ENCODE results near the gene SURF2.
A peak's percentile ranks its signal among the peaks of the same experiment; 100 is the strongest.
"Not testable (repeated sequence)": the region's sequence is repeated elsewhere in the genome, so short reads cannot be mapped to it uniquely, and the experiment has no call there.

SURF2 gene

DNA sequence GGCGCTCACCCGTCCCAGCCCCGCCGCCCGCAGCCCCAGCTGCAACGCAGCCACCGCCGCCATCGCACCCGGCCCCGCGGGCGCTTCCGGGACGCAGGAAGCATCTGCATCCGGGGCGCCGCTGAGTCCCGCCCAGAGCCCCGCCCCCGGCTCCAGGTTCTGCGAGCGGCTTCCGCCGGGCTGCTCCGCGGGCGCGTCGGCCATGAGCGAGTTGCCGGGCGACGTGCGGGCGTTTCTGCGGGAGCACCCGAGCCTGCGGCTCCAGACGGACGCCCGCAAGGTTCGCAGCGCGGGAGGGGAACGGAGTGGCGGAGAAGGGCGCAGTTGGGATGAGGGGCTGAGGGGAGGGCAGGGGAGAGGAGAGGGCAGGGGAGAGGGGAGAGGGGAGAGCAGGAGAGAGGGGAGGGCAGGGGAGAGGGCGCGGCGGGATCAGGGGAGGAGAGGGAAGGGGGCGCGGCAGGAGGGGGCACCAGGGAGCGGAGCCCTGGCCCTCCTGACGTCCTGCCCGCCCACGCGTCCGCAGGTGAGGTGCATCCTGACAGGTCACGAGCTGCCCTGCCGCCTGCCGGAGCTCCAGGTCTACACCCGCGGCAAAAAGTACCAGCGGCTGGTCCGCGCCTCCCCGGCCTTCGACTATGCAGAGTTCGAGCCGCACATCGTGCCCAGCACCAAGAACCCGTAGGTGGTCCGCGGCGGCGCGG, at the start of gene SURF2, which contains the start of gene SURF1:
SURF2 (plus strand) TSS at position 160 of the 701 bp plus-strand sequence; CDS start at position 203, 43 bp downstream.
SURF1 (minus strand) TSS at position 97 of the 701 bp plus-strand sequence; CDS start at position 63, 34 bp downstream.
- peak; percentile 80 for DNase-seq

DNA sequence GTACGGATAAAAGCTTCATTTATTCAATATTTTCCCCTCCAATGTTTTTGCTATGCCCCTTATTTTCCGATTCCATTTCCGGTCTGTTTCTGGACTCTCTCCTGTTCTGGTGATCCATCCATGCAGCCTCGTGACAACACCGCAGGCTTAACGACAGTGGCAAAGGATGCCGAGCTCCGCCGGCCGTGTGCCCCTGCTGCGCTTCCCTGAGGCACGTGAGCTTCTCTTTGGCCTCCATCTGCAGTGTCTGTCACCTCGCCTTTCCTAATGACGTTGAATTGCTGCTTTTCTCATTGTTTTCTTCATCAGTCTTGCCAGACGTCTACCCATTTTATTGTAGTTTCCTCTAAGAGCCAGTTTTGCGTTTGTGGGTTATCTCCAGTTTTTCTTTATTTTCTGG, 49.0 kb upstream of the SURF2 start:
- DNase-seq: no peak

DNA sequence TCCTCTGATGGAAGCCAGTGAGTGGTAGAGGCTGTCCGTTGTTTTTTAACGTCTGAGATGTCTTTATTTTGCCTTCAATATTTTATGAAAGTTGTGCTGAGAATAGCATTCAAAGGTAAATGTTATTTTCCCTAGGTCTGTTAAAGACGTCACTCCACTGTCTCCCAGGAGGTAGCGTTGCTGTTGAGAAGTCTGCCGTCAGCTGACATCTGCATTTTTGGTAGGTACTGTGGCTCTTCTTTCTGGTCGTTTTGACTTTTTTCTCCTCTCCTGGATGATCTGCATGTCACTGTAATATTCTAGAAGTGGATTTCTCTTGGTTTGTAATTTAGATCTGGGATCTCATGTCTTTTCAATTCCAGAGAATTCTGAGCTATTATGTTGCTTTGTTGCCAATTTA, 46.7 kb upstream of the SURF2 start:
- DNase-seq: no peak

DNA sequence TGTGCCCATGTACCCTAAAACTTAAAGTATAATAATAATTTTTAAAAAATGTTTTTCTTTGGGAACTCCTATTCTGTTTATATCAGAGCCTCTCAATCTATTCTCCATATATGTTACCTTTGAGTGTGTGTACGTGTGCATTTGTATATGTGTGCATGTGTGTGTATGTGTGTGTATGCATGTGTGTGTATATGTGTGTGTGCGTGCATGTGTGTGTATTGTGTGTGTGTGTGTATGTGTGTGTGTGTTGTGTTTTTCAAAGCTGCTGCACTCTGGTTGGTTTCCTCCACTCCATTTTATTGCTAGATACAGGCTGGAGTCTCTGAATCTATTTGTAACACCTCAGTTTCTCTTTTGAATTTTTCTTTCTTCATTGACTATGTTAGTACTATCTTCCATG, 40.4 kb upstream of the SURF2 start:
- DNase-seq: no peak

DNA sequence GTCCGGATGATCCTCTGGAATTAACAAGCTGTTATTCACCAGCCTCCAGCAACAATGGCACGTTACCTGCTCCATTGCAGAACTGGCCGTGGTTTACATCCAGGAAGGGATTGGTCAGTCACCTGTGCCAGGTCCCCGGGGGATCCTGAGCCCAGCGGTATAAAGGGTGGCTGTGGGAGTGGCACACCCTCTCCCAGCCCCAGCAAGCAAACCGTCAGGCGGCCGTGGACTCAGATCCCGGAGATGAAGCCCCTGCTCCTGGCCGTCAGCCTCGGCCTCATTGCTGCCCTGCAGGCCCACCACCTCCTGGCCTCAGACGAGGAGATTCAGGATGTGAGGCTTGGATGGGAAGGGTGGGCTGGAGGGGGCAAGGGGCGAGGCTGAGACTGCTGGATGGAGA, 38.8 kb upstream of the SURF2 start:
- not testable (repeated sequence) for DNase-seq

DNA sequence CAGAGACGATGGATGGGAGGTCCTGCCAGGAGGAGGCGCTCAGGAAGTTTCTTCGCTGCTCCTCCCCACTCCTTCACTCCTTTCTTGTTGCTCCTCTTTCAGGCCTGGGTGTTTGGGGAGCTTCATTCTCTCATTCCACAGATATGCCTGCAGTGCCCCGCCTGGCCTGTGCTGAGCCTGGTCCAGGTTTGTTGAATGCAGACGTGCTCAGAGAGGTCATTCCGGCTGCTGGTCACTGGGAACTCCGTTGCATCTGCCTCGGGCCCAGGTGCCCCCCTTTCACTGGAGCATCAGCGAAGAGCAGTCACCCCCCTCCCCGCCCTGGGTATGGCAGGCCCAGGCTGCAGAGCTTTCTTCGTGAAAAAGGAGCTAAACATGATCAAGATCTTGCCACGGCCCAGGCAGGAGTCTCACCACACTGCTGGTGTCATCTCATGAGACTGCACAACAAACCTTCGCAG, 35.9 kb upstream of the SURF2 start:
- DNase-seq: no peak

DNA sequence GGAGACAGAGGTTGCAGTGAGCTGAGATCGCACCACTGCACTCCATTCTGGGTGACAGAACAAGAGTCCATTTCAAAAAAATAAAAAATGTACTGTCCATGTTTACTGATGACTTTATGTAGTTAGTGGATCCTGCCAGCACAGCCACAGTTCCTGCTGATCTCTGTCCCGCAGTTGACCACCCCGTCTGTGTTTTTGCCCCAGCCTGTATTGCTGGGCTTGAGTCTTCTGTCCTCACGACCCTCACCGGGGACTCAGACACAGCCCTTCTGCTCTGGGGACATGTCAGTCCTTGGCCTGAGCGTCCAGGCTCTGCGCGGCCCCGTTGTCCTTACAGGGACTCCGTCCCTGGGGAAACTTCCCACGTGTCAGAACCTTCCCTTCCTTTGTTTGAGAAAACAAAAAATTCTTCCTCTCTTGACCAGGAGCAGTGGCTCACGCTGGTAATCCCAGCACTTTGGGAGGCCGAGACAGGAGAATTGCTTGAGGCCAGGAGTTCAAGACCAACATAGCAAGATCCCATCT, 34.9 kb upstream of the SURF2 start:
- DNase-seq: no peak

DNA sequence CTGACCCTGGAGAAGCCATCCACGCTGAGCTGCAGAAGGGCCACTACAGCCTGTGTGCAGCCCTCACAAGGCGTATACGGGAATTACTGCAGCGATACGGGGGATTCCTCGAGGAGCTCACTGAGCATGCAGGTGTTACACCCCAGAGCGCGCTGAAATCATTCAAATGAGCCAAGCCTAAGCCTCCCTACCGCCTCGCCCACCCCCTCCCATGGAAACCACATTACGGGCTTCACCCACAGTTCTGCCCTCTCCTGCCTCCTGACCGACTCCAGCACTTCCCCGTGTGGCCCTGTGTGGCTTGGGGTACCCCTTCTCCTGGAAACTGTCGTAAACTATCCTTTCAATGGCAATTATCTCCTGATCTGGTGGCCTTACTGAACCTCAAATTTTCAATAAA, 33.6 kb upstream of the SURF2 start:
- DNase-seq: no peak

DNA sequence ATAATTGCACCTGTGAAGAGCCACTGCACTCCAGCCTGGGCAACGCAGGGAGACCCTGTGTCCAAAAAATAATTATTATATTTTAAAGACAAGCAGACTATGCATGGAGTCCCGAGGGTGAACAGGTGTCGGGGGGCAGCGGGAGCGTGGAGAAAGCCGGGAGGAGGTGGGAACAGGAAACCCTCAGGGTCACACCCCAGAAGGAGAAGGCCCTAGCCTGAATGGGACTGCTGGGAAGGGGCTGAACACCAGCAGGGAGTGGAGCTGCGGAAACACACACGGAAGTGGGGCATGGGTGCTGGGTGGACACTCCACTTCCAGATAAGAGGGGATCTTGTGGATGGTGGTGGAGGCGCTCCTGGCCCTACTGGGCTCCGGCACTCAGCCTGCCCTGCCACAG, 33.1 kb upstream of the SURF2 start:
- no peak for DNase-seq

DNA sequence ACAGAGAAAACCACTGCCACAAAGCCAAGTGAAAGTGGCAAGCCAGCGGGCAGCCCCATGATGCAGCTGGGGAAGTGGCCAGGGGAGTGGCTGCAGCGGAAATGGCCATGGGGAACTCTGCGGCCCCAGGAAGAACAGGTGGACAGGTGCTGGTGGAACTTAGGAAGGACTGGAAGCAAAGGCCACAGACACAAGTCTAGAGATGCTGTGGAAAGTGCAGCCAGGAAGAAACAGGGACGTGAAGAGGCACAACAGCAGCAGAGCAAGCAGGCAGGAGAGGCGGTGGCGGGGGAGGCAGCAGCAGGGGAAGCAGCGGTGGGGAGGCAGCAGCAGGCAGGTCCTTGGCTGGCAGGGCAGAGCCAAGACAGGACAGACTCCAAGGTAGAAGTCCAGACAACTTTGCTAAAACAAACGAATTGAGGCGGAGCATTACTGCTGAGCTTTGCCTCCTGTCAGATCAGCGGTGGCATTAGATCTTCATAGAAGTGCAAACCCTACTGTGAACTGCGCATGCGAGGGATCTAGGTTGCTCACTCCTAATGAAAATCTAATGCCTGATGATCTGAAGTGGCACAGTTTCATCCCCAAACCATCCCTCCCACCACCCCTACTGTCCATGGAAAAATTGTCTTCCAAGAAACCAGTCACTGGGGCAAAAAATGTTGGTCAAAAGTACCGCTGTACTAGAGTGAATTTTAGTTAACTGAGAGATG, 32.2 kb upstream of the SURF2 start:
- DNase-seq: no peak

DNA sequence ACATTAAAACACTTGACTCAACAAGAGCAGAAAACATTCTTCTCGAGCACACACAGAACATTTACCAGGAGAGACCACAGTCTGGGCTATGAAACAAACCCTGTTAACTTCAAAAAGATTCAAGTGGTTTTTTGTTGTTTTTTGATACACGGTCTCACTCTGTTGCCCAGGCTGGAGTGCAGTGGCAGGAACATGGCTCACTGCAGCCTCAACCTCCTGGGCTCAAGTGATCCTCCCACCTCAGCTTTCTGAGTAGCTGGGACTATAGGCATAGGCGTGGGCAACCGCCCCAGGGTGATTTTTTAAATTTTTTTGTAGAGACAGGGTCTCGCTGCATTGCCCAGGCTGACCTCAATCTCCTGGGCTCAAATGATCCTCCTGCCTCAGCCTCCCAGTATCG, 29.3 kb upstream of the SURF2 start:
- not testable (repeated sequence) for DNase-seq

DNA sequence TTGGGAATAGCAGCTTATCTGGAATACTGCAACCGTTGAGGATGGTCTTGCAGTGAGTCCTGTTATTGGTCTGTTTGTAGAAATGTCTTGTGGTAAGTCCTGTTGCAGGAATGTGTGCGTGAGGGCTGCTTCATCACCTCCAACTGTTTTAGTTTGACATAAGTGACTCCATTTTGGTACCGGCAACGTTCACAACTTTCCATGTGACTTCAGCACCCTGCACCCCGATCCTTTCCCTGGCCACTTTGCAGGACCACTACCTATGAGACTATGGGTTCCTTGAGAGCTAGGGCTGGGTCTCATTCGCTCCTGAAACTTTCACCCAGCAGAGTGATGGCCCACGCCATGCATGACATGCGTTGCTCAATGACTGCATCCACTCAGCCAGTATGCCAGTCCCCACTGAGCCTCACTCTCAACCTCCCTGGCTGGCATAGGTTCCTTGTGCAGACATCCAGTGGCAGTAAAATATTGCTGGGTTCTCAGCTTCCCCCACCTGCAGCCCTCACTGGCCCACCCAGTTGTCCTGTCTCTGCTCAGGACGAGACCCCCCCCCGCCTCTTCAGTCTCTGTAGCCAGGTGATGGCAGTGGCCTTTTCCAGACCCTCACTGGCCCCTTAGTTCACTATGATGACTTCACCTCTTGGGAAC, 28.4 kb upstream of the SURF2 start:
- DNase-seq: no peak

DNA sequence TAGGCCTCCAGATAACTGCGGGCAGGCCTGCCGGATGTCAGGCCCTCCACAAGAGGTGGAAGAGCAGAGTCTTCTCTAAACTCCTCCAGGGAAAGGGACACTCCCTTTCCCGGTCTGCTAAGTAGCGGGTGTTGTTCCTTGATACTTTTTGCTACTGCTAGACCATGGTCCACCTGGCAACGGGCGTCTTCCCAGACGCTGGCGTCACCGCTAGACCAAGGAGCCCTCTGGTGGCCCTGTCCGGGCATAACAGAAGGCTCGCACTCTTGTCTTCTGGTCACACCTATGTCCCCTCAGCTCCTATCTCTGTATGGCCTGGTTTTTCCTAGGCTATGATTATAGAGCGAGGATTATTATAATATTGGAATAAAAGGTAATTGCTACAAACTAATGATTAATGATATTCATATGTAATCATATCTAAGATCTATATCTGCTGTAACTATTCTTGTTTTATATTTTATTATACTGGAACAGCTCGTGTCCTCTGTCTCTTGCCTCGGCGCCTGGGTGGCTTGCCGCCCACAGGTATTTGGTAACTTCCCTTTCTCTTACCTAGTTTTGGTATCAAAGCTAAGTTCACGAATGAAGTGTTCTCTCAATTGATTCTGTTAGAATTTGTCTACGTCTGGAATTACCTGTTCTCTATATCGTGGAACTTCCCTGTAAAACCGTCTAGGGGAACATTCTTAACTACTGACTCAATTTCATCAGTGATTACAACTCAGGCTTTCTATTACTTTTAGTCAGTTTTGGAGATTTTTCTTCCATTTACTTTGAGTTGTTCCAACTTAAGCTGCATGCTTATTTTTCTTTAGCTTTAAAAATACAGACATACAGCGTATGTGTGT, 26.8 kb upstream of the SURF2 start:
- DNase-seq: peak; percentile 6

DNA sequence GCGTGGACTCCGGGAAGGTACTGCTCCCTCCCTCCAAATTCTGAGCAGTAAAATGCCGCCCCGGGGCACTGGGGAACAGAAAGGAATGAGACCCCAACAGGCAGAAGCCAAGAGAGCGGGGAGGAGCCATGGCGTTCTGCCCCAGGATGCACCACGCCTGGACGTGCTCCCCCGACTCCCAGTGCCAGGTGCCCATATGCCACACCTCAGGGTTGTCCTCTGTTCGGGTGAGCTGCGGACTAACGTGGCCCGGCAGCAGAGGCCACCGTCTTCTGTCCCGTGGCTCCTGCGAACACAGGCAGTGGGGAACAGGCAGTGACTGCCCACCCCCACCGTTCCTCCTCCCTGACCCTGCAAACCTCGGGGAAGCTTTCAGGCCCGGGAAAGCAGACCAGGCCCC, 25.1 kb upstream of the SURF2 start:
- no peak for DNase-seq

DNA sequence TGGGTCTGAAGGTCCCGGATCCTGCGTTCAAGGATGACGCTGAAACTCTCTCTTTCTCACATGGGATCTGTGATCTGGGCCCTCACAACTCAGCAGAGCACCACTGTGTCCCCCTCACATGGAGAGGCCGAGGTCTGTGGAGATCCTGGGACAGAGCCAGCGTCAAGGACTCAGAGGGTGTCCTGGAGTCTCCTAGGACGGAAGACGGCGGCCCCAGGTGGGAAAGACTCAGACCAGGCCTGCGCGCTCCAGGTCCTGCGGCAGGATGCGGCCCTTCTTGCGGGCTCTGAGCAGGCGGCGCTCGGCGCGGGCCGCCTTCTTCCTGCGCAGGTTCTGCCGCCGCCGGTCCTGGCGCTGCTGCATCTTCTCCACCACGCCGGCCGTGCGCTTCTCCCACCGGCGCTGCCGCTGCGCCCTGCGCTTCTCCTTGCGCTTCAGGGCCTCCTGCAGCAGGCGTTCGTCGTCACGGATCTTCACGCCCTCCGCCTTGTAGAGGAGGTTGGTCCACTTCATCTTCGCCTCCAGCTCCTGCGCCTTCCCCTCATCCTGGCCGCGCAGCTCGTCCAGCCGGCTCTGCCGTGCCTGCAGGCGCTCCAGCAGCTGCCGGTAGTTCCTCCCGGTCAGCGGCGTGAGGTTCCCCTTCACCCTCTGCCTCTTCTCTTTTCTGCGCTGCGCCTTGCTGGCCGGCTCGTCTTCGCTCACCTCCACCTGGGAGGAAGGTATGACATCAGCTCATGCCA, 24.5 kb upstream of the SURF2 start:
- no peak for DNase-seq

DNA sequence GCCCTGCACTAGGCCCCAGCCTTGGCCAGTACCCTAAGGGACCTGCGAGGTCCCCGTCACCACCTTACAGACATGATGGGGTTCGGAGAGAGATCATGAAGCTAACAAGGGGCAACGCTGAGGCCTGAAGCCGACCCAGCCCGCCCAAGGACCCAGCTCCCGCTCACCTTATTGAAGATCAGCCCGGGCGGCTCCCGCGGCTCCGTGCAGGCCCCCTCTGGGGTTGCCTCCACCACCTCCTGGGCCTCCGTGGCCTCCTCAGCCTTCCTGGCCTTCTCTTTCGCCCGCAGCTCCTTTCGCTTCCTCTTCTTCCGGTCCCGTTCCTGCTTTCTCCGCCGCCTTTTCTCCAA, 24.0 kb upstream of the SURF2 start:
- no peak for DNase-seq

DNA sequence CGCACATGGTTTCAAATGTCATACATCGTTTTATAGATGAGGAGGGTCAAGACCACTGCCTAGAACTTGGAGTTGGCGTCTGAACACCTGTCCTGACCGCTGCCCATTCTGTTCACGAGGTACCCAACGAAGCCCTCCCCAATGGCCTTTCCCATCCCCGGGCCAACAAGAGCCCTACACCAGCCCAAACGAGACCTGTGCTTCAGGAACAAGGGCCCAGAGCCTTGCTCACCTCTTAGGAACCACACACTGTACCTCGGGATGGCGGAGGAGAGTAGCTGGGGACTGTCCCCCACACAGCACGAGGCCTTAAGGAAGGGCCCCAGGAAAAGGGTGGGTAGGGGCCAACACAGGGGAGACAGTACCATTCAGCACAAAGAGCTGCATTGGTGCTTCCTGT, 23.3 kb upstream of the SURF2 start:
- no peak for DNase-seq

DNA sequence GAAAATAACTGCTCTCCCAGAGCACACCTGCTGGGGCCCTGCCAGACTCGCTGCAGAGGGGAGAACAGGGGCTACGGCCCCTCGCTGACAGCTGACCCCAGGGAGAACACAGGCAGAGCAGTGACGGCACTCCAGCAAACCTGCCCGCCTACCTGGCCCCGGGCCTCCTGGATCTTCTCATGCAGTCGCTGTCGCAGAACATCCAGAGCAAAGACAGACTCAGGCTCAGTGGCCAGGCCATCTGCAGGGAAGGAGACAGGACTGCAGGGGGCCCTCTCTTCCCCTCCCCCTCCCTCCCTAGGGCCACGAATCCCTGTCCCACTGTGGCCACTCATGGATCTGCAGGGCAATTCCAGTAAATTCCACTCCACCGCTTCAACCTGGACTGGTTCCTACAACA, 22.8 kb upstream of the SURF2 start:
- DNase-seq: no peak

DNA sequence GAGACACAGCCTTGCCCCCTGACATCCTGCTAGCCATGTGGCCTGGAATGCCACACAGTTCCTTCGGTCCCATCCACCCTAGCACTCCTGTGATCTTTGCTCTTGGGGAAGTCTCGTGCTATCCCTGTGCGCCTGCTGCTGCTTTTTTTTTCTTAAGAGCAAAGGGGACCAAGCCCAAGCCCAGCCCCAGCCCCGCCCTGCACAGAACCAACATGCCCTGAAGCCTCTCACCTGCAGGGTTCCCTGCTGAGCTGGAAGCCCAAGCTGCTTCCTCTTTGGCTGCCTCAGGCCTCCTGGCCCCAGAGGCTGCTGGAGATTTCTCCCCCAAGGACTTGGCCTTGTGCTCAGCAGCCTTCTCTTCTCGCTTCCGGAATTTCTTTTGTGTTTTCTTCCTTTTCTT, 22.2 kb upstream of the SURF2 start:
- DNase-seq: no peak

DNA sequence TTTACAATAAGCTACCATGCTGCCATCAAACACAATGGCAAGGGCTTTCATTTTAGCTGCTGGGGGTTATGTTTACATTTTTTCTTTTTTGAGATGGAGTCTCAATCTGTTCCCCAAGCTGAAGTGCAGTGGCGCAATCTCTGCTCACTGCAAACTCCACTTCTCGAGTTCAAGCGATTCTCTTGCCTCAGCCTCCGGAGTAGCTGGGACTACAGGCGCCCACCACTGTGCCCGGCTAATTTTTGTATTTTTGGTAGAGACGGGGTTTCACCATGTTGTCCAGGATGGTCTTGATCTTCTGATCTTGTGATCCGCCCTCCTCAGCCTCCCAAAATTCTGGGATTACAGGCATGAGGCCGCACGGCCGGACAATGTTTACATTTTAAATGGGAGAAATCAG, 21.5 kb upstream of the SURF2 start:
- DNase-seq: not testable (repeated sequence)

DNA sequence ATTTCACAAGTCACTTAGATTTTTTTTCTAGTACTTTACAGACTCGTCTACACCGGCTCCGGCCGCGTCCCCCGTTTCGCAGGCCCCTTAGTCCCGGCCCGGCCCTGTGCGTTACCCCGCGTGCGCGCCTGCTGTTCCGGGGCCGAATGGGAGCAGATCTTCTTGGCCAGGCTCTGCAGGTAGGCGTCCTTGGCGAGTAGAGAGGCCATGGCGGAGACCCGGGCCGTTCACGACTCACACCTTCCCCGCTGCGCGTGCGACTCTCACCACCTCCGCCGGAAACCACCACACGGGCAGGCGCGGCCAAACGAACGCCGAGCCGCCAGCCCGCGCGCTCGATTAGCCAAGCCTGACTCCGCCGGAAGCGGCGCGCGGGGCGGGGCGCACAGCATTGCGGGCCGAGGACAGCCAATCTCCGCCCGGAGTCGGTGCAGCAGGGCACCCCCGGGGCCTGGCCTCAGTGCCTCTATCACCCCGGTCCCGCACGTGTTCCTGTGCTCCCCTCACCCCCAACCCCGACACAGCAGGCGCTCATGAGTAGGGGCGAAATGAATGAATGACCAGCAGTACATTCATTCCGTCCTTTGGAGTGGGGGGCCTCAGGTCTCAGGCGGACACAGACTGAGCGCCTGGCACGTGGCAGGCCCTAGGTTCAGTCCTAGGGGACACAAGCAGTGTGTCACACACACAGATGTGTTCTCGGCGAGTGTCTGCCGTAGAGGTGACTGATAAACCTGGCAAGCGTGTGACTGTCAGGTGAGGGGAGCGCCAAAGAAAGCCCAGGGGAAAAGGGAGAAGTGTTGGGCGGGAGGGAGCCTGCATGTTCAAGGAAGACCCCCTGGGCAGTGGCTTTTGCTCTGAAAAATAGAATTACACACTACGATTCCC, 20.2 kb upstream of the SURF2 start, which contains the start of gene SURF6:
SURF6 (minus strand) TSS at position 265 of the 888 bp plus-strand sequence; CDS start at position 209, 56 bp downstream.
- DNase-seq: peak; percentile 87

Data from NCI-H1105 (cell line).